Measurements from ENCODE around the gene EYA4.
A peak's percentile ranks its signal among the peaks of the same experiment; 100 is the strongest.

Gene EYA4

GRCh38 chr6:133223452-133224029 is 17.6 kb upstream of the EYA4 start:
- H3K4me3 ChIP-seq (ENCODE audit: low read depth, low read length), result no peak overlapping the region
- H3K9ac ChIP-seq (ENCODE audit: low read depth, low read length), result no peak overlapping the region
- H3K9me3 ChIP-seq (ENCODE audit: control insufficient read depth, insufficient read depth, low read length), result no peaks in the 10 kb centered on the region
- no peaks in the 10 kb centered on the region for H3K4me1 ChIP-seq (ENCODE audit: control insufficient read depth, insufficient read depth, low read length)
- H3K36me3 ChIP-seq (ENCODE audit: control insufficient read depth, insufficient read depth, low read length), result no peaks in the 10 kb centered on the region
- no peaks in the 10 kb centered on the region for H3K27me3 ChIP-seq (ENCODE audit: control insufficient read depth, insufficient read depth, low read length)

GRCh38 chr6:133225560-133225959 is 15.6 kb upstream of the EYA4 start:
- no peaks in the 10 kb centered on the region for H3K27me3 ChIP-seq (ENCODE audit: control insufficient read depth, insufficient read depth, low read length)
- no peaks in the 10 kb centered on the region for H3K36me3 ChIP-seq (ENCODE audit: control insufficient read depth, insufficient read depth, low read length)
- no peaks in the 10 kb centered on the region for H3K9me3 ChIP-seq (ENCODE audit: control insufficient read depth, insufficient read depth, low read length)
- H3K9ac ChIP-seq (ENCODE audit: low read depth, low read length), result no peak overlapping the region
- no peaks in the 10 kb centered on the region for H3K4me1 ChIP-seq (ENCODE audit: control insufficient read depth, insufficient read depth, low read length)
- H3K4me3 ChIP-seq (ENCODE audit: low read depth, low read length), result no peak overlapping the region

- H3K4me3 ChIP-seq (ENCODE audit: low read depth, low read length), result no peak overlapping the region
- H3K36me3 ChIP-seq (ENCODE audit: control insufficient read depth, insufficient read depth, low read length), result no peaks in the 10 kb centered on the region
- H3K27me3 ChIP-seq (ENCODE audit: control insufficient read depth, insufficient read depth, low read length), result no peaks in the 10 kb centered on the region
- H3K4me1 ChIP-seq (ENCODE audit: control insufficient read depth, insufficient read depth, low read length), result no peaks in the 10 kb centered on the region
- H3K9me3 ChIP-seq (ENCODE audit: control insufficient read depth, insufficient read depth, low read length), result no peaks in the 10 kb centered on the region
- H3K9ac ChIP-seq (ENCODE audit: low read depth, low read length), result no peak overlapping the region
These were observed 13.8 kb upstream of the EYA4 start for GRCh38 chr6:133227344-133227743.

- no peaks in the 10 kb centered on the region for H3K27me3 ChIP-seq (ENCODE audit: control insufficient read depth, insufficient read depth, low read length)
- no peak overlapping the region for H3K9ac ChIP-seq (ENCODE audit: low read depth, low read length)
- no peaks in the 10 kb centered on the region for H3K36me3 ChIP-seq (ENCODE audit: control insufficient read depth, insufficient read depth, low read length)
These were observed 11.1 kb upstream of the EYA4 start for GRCh38 chr6:133230052-133230451.

GRCh38 chr6:133235221-133235620 is 5.9 kb upstream of the EYA4 start:
- no peak overlapping the region for H3K4me3 ChIP-seq (ENCODE audit: low read depth, low read length)
- H3K4me1 ChIP-seq (ENCODE audit: control insufficient read depth, insufficient read depth, low read length), result no peaks in the 10 kb centered on the region

More at GRCh38 chr6:133230052-133230451, 11.1 kb upstream of the EYA4 start:
- H3K4me3 ChIP-seq (ENCODE audit: low read depth, low read length), result no peak overlapping the region
- H3K4me1 ChIP-seq (ENCODE audit: control insufficient read depth, insufficient read depth, low read length), result no peaks in the 10 kb centered on the region
- no peaks in the 10 kb centered on the region for H3K9me3 ChIP-seq (ENCODE audit: control insufficient read depth, insufficient read depth, low read length)

GRCh38 chr6:133236932-133237331 is 4.2 kb upstream of the EYA4 start:
- no peak overlapping the region for H3K9ac ChIP-seq (ENCODE audit: low read depth, low read length)
- H3K4me3 ChIP-seq (ENCODE audit: low read depth, low read length), result no peak overlapping the region
- no peaks in the 10 kb centered on the region for H3K36me3 ChIP-seq (ENCODE audit: control insufficient read depth, insufficient read depth, low read length)

More at GRCh38 chr6:133235221-133235620, 5.9 kb upstream of the EYA4 start:
- Histone ChIP-seq H3K36me3 (ENCODE audit: control insufficient read depth, insufficient read depth, low read length) (no peaks in the 10 kb centered on the region), H3K9ac (ENCODE audit: low read depth, low read length) (no peak overlapping the region), H3K27me3 (ENCODE audit: control insufficient read depth, insufficient read depth, low read length) (peaks cover 17% of the 10 kb centered on the region), H3K9me3 (ENCODE audit: control insufficient read depth, insufficient read depth, low read length) (no peaks in the 10 kb centered on the region)

GRCh38 chr6:133240511-133241085 is 559 bp upstream of the EYA4 start:
- H3K4me3 ChIP-seq (ENCODE audit: low read depth, low read length), result peak overlapping the region; percentile 62
- no peak overlapping the region for H3K9ac ChIP-seq (ENCODE audit: low read depth, low read length)
- H3K27me3 ChIP-seq (ENCODE audit: control insufficient read depth, insufficient read depth, low read length), result peaks cover 66% of the 10 kb centered on the region

More at GRCh38 chr6:133236932-133237331, 4.2 kb upstream of the EYA4 start:
- Histone ChIP-seq H3K27me3 (ENCODE audit: control insufficient read depth, insufficient read depth, low read length) (peaks cover 30% of the 10 kb centered on the region), H3K4me1 (ENCODE audit: control insufficient read depth, insufficient read depth, low read length) (no peaks in the 10 kb centered on the region), H3K9me3 (ENCODE audit: control insufficient read depth, insufficient read depth, low read length) (no peaks in the 10 kb centered on the region)

GRCh38 chr6:133241901-133242636 is 912 bp downstream of the EYA4 start:
- H3K4me3 ChIP-seq (ENCODE audit: low read depth, low read length), result peak overlapping the region; percentile 62
- H3K27me3 ChIP-seq (ENCODE audit: control insufficient read depth, insufficient read depth, low read length), result peaks cover 79% of the 10 kb centered on the region
- peaks cover 3% of the 10 kb centered on the region for H3K4me1 ChIP-seq (ENCODE audit: control insufficient read depth, insufficient read depth, low read length)
- no peak overlapping the region for H3K9ac ChIP-seq (ENCODE audit: low read depth, low read length)
- no peaks in the 10 kb centered on the region for H3K9me3 ChIP-seq (ENCODE audit: control insufficient read depth, insufficient read depth, low read length)
- no peaks in the 10 kb centered on the region for H3K36me3 ChIP-seq (ENCODE audit: control insufficient read depth, insufficient read depth, low read length)

More at GRCh38 chr6:133240511-133241085, 559 bp upstream of the EYA4 start:
- peaks cover 3% of the 10 kb centered on the region for H3K4me1 ChIP-seq (ENCODE audit: control insufficient read depth, insufficient read depth, low read length)
- H3K9me3 ChIP-seq (ENCODE audit: control insufficient read depth, insufficient read depth, low read length), result no peaks in the 10 kb centered on the region
- no peaks in the 10 kb centered on the region for H3K36me3 ChIP-seq (ENCODE audit: control insufficient read depth, insufficient read depth, low read length)

- Histone ChIP-seq H3K9ac (ENCODE audit: low read depth, low read length) (no peak overlapping the region), H3K4me3 (ENCODE audit: low read depth, low read length) (peak overlapping the region; percentile 62), H3K4me1 (ENCODE audit: control insufficient read depth, insufficient read depth, low read length) (peaks cover 3% of the 10 kb centered on the region), H3K9me3 (ENCODE audit: control insufficient read depth, insufficient read depth, low read length) (no peaks in the 10 kb centered on the region), H3K27me3 (ENCODE audit: control insufficient read depth, insufficient read depth, low read length) (peaks cover 85% of the 10 kb centered on the region), H3K36me3 (ENCODE audit: control insufficient read depth, insufficient read depth, low read length) (no peaks in the 10 kb centered on the region)
These were observed 1.8 kb downstream of the EYA4 start for GRCh38 chr6:133242637-133243585.

- no peak overlapping the region for H3K4me3 ChIP-seq (ENCODE audit: low read depth, low read length)
- H3K9ac ChIP-seq (ENCODE audit: low read depth, low read length), result no peak overlapping the region
- no peaks in the 10 kb centered on the region for H3K36me3 ChIP-seq (ENCODE audit: control insufficient read depth, insufficient read depth, low read length)
- H3K4me1 ChIP-seq (ENCODE audit: control insufficient read depth, insufficient read depth, low read length), result peaks cover 3% of the 10 kb centered on the region
- H3K27me3 ChIP-seq (ENCODE audit: control insufficient read depth, insufficient read depth, low read length), result peaks cover 85% of the 10 kb centered on the region
- no peaks in the 10 kb centered on the region for H3K9me3 ChIP-seq (ENCODE audit: control insufficient read depth, insufficient read depth, low read length)
These were observed 2.7 kb downstream of the EYA4 start for GRCh38 chr6:133243723-133244305.

- Histone ChIP-seq H3K27me3 (ENCODE audit: control insufficient read depth, insufficient read depth, low read length) (peaks cover 85% of the 10 kb centered on the region), H3K4me3 (ENCODE audit: low read depth, low read length) (no peak overlapping the region), H3K9me3 (ENCODE audit: control insufficient read depth, insufficient read depth, low read length) (no peaks in the 10 kb centered on the region), H3K4me1 (ENCODE audit: control insufficient read depth, insufficient read depth, low read length) (peaks cover 3% of the 10 kb centered on the region), H3K9ac (ENCODE audit: low read depth, low read length) (no peak overlapping the region), H3K36me3 (ENCODE audit: control insufficient read depth, insufficient read depth, low read length) (no peaks in the 10 kb centered on the region)
These were observed 3.4 kb downstream of the EYA4 start for GRCh38 chr6:133244519-133244918.
